Stimulated activated CD4-positive, alpha-beta T cell treated with anti-CD3 and anti-CD28 coated beads, Interleukin-2, amount 100 ng/mL, for 24 hours (primary cell): ENCODE measurements around the gene NOL12.
"Not testable (repeated sequence)": the region's sequence is repeated elsewhere in the genome, so short reads cannot be mapped to it uniquely, and the experiment has no call there.

Experiments used
- DNase-seq, 2 donors: peaks; one replicate each; pipeline ENCODE4 v3.0.0-alpha.2; 2020

NOL12 gene

GRCh38 chr22:37716708-37717107 lies 30.6 kb downstream of the NOL12 start:
- no peak for DNase-seq

GRCh38 chr22:37717235-37717634 lies 31.1 kb downstream of the NOL12 start:
- DNase-seq = not testable (repeated sequence)

GRCh38 chr22:37717746-37718305 lies 31.7 kb downstream of the NOL12 start:
- DNase-seq = not testable (repeated sequence)

- DNase-seq = no peak
Observed at GRCh38 chr22:37725551-37726240, 39.6 kb downstream of the NOL12 start.

- DNase-seq = no peak
Observed at GRCh38 chr22:37726241-37726887, 40.2 kb downstream of the NOL12 start.

- no peak for DNase-seq
Observed at GRCh38 chr22:37728620-37729019, 42.5 kb downstream of the NOL12 start.

- no peak for DNase-seq
Observed at GRCh38 chr22:37731804-37732471, 45.8 kb downstream of the NOL12 start.

- no peak for DNase-seq
Observed at GRCh38 chr22:37732699-37733607, 46.8 kb downstream of the NOL12 start.

GRCh38 chr22:37733625-37734401 lies 47.7 kb downstream of the NOL12 start:
- DNase-seq = no peak

- no peak for DNase-seq
Observed at GRCh38 chr22:37734402-37734700, 48.2 kb downstream of the NOL12 start.

- DNase-seq = no peak
Observed at GRCh38 chr22:37734964-37735451, 48.9 kb downstream of the NOL12 start.

- no peak for DNase-seq
Observed at GRCh38 chr22:37739035-37739434, 52.9 kb downstream of the NOL12 start.

- DNase-seq = no peak
Observed at GRCh38 chr22:37739611-37740049, 53.5 kb downstream of the NOL12 start.

- DNase-seq = no peak
Observed at GRCh38 chr22:37740455-37741311, 54.5 kb downstream of the NOL12 start.

GRCh38 chr22:37741312-37741795 lies 55.2 kb downstream of the NOL12 start:
- DNase-seq = no peak

- no peak for DNase-seq
Observed at GRCh38 chr22:37742376-37743171, 56.4 kb downstream of the NOL12 start.
